Loucy (cell line): ENCODE results near the gene XIRP2.
A peak's percentile ranks its signal among the peaks of the same experiment; 100 is the strongest.

ENCODE experiments used
- H2AFZ ChIP-seq: fragments of 200-600 bp; sonication (generic); 2 replicates; pipeline ENCODE4 v1.6.0; 2016; ENCODE audit warnings: antibody characterized with exemption, mild to moderate bottlenecking, low read length, moderate library complexity
- H3F3A ChIP-seq: fragments of 200-600 bp; 2 replicates; pipeline ENCODE4 v1.6.0; 2016; ENCODE audit warnings: antibody characterized with exemption, low read depth, mild to moderate bottlenecking
- H3K27me3 ChIP-seq: fragments of 200-600 bp; sonication (generic); 2 replicates; pipeline ENCODE4 v1.6.1; 2014; ENCODE audit warnings: low read length, mild to moderate bottlenecking; ENCODE audit not compliant: insufficient read depth, poor library complexity, severe bottlenecking
- H3K36me3 ChIP-seq: fragments of 200-600 bp; sonication (generic); 2 replicates; pipeline ENCODE4 v1.6.1; 2016; ENCODE audit warnings: low read length; ENCODE audit not compliant: insufficient read depth
- H3K4me1 ChIP-seq: fragments of 200-600 bp; sonication (generic); 2 replicates; pipeline ENCODE4 v1.5.1; 2014; ENCODE audit warnings: low read length, mild to moderate bottlenecking; ENCODE audit not compliant: insufficient read depth, poor library complexity, severe bottlenecking
- H3K4me2 ChIP-seq: fragments of 200-600 bp; sonication (generic); 2 replicates; pipeline ENCODE4 v1.6.0; 2014; ENCODE audit warnings: antibody characterized with exemption, low read length, low read depth, mild to moderate bottlenecking; ENCODE audit not compliant: poor library complexity, severe bottlenecking
- H3K4me3 ChIP-seq: fragments of 200-600 bp; sonication (generic); 2 replicates; pipeline ENCODE4 v1.5.1; 2014; ENCODE audit warnings: low read length, mild to moderate bottlenecking, mixed read lengths; ENCODE audit not compliant: poor library complexity, severe bottlenecking
- H3K79me2 ChIP-seq: fragments of 200-600 bp; sonication (generic); 2 replicates; pipeline ENCODE4 v1.6.1; 2014; ENCODE audit warnings: low read length; ENCODE audit not compliant: insufficient read depth
- H3K9ac ChIP-seq: fragments of 200-600 bp; sonication (generic); 2 replicates; pipeline ENCODE4 v1.6.0; 2014; ENCODE audit warnings: mild to moderate bottlenecking, low read depth, low read length, moderate library complexity; ENCODE audit not compliant: poor library complexity, severe bottlenecking
- H3K9me2 ChIP-seq: fragments of 200-600 bp; sonication (generic); replicated peaks from 2 replicates; pipeline ENCODE4 v1.6.1; 2016; ENCODE audit warnings: low read depth, low read length, mixed read lengths
- H3K9me3 ChIP-seq: fragments of 200-600 bp; sonication (generic); 2 replicates; pipeline ENCODE4 v1.6.1; 2014; ENCODE audit warnings: mild to moderate bottlenecking, antibody characterized with exemption, low read length, low read depth; ENCODE audit not compliant: insufficient read depth
- H4K20me1 ChIP-seq: fragments of 200-600 bp; sonication (generic); 2 replicates; pipeline ENCODE4 v1.6.0; 2014; ENCODE audit warnings: antibody characterized with exemption, low read length, mild to moderate bottlenecking; ENCODE audit not compliant: insufficient read depth, poor library complexity, severe bottlenecking
- CTCF ChIP-seq: fragments of 200-600 bp; sonication (generic); conservative IDR thresholded peaks from 2 replicates; pipeline ENCODE4 v1.5.1; 2014; ENCODE audit warnings: mild to moderate bottlenecking, antibody characterized with exemption, low read length
- EZH2phosphoT487 ChIP-seq: fragments of 200-600 bp; IDR thresholded peaks from 2 replicates; pipeline ENCODE4 v1.6.1; 2018; ENCODE audit warnings: antibody characterized with exemption, mild to moderate bottlenecking, moderate library complexity, borderline replicate concordance

The XIRP2 gene

GRCh38 chr2:167132906-167133555, 244.8 kb downstream of the XIRP2 start:
- Histone ChIP-seq H3K27me3 (no peaks in the 10 kb centered on the region), H3K4me3 (no peak overlapping the region), H2AFZ (no peak overlapping the region), H3K4me1 (peaks cover 35% of the 10 kb centered on the region), H3K9ac (no peak overlapping the region), H3K4me2 (no peak overlapping the region), H3F3A (peaks cover 7% of the 10 kb centered on the region), H3K9me2 (no peaks in the 10 kb centered on the region), H3K36me3 (no peaks in the 10 kb centered on the region), H3K79me2 (no peaks in the 10 kb centered on the region), H4K20me1 (no peaks in the 10 kb centered on the region), H3K9me3 (no peaks in the 10 kb centered on the region)
- no peak for TF ChIP-seq CTCF

- Histone ChIP-seq H3K4me3 (no peak overlapping the region), H2AFZ (no peak overlapping the region), H3K4me2 (no peak overlapping the region), H4K20me1 (no peaks in the 10 kb centered on the region), H3K36me3 (no peaks in the 10 kb centered on the region), H3K79me2 (no peaks in the 10 kb centered on the region), H3K9me3 (no peaks in the 10 kb centered on the region), H3K9ac (no peak overlapping the region), H3F3A (peaks cover 7% of the 10 kb centered on the region), H3K4me1 (peaks cover 31% of the 10 kb centered on the region), H3K27me3 (no peaks in the 10 kb centered on the region), H3K9me2 (no peaks in the 10 kb centered on the region)
- TF ChIP-seq CTCF, result no peak
These were observed 245.3 kb downstream of the XIRP2 start for GRCh38 chr2:167133614-167134013.

GRCh38 chr2:167134381-167135072, 246.2 kb downstream of the XIRP2 start:
- H4K20me1 ChIP-seq, result no peaks in the 10 kb centered on the region
- H2AFZ ChIP-seq, result no peak overlapping the region; the same call in 1 of the 2 replicates
- no peaks in the 10 kb centered on the region for H3K9me2 ChIP-seq
- H3K4me3 ChIP-seq, result peak overlapping the region; percentile 49
- H3K4me2 ChIP-seq, result peak overlapping the region; percentile 68
- no peak for TF ChIP-seq EZH2phosphoT487
- no peak for TF ChIP-seq CTCF
- peak overlapping the region; percentile 53 for H3K9ac ChIP-seq
- H3K4me1 ChIP-seq, result peaks cover 29% of the 10 kb centered on the region
- no peaks in the 10 kb centered on the region for H3K79me2 ChIP-seq
- no peaks in the 10 kb centered on the region for H3K27me3 ChIP-seq
- H3K36me3 ChIP-seq, result no peaks in the 10 kb centered on the region
- peaks cover 7% of the 10 kb centered on the region for H3F3A ChIP-seq
- H3K9me3 ChIP-seq, result no peaks in the 10 kb centered on the region
